Anterior cingulate cortex (tissue), 58 donors: ENCODE measurements around the gene RPL22L1.
"Not testable (repeated sequence)": the region's sequence is repeated elsewhere in the genome, so short reads cannot be mapped to it uniquely, and the experiment has no call there.

Experiments
- DNase-seq, 58 donors: peaks; one replicate each; lab custom pipeline; 2025; lab: John Stamatoyannopoulos, UW

The RPL22L1 gene

DNA sequence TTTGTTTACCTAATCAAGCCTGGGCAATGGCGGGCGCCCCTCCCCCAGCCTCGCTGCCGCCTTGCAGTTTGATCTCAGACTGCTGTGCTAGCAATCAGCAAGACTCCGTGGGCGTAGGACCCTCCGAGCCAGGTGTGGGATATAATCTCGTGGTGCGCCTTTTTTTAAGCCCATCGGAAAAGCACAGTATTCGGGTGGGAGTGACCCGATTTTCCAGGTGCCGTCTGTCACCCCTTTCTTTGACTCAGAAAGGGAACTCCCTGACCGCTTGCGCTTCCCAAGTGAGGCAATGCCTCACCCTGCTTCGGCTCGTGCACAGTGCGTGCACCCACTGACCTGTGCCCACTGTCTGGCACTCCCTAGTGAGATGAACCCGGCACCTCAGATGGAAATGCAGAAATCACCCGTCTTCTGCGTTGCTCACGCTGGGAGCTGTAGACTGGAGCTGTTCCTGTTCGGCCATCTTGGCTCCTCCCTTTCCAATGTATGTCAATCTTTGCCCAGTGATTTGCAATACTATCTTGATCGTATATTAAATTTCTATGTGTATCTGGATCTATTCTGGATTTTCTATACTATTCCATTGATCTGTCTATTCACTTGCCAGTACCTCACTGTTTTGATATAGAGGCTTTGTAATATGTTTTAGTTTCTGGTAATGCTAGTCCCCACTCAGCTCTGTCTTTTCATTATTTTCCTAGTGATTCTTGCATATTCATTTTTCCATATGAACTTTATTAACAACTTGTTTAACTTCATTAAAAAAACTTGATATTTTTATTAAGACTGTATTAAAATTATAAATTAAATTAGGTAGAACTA, 14.3 kb upstream of the RPL22L1 start:
- DNase-seq = not testable (repeated sequence)

DNA sequence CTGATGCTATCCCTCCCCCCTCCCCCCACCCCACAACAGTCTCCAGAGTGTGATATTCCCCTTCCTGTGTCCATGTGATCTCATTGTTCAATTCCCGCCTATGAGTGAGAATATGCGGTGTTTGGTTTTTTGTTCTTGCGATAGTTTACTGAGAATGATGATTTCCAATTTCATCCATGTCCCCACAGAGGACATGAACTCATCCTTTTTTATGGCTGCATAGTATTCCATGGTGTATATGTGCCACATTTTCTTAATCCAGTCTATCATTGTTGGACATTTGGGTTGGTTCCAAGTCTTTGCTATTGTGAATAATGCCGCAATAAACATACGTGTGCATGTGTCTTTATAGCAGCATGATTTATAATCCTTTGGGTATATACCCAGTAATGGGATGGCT, 8.7 kb upstream of the RPL22L1 start:
- not testable (repeated sequence) for DNase-seq

DNA sequence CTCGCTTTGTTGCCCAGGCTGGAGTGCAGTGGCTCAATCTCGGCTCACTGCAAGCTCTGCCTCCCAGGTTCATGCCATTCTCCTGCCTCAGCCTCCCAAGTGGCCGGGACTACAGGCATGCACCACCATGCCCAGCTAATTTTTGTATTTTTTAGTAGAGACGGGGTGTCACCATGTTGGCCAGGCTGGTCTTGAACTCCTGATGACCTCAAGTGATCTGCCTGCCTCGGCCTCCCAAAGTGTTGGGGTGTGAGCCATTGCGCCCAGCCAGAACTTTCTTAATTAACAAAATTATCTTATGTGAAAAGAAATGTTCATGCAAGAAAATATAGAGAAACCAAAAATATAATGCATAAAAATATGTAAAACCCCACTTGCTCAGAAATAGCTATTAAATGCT, 7.3 kb upstream of the RPL22L1 start:
- not testable (repeated sequence) for DNase-seq

DNA sequence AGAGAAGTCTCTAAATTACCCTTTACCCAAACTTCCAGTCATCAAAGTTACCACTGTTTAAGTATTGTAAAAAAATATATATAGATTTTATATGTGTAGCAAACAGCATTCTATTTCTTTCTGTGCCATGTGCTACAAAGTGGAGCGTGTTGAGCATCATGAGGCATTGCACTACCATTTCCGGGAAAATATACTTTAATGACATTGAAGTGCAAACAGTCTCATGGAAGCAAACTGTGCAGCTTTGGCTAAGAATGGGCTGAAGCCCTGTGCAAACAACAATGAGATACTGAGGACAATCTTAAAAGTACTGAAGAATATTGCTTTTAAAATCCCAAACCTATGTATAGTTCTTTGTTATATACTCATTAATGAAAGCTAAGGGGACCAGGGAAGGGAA, 6.5 kb upstream of the RPL22L1 start:
- DNase-seq = no peak

DNA sequence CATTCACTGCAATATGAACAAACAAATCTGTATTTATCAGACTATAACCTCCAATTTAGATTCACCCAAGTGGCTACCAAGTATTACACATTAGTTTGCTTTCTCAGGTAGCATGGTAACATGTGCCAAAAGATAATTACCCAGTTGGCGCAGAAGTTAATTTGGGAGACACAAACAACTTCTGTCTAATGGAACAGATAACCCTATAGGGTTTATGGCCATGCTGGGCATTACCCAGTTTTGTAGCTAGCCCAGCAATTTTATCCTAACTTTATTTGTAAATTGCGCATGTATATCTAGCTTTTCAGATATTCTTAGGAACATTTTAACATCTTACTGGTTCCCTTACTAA, 780 bp downstream of the RPL22L1 start:
- DNase-seq = no peak

DNA sequence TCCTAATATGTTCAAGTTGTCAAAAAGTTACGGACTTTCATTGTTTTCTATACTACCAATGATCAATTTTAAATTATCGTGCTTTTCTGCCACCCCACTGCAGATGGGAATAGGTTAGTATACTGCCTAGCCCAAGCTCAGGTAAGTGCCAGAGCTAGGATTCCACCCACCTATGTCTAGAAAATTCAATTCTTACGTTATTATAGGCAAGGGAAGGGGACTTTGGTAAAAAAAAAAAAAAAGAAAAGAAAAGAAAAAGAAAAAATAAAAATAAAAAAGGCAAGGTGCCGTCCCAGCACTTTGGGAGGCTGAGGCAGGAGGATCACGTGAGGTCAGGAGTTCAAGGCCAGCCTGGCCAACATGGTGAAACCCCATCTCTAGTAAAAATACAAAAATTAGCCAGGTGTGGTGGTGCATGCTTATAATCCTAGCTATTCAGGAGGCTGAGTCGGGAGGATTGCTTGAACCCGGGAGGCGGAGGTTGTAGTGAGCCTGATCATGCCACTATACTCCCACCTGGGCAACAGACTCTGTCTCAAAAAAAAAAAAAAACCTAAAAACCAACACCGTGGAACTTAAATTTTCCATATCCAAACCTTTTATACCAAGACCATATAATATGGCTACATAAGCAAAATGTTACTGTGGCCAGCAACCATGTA, 1.3 kb downstream of the RPL22L1 start:
- DNase-seq = no peak

DNA sequence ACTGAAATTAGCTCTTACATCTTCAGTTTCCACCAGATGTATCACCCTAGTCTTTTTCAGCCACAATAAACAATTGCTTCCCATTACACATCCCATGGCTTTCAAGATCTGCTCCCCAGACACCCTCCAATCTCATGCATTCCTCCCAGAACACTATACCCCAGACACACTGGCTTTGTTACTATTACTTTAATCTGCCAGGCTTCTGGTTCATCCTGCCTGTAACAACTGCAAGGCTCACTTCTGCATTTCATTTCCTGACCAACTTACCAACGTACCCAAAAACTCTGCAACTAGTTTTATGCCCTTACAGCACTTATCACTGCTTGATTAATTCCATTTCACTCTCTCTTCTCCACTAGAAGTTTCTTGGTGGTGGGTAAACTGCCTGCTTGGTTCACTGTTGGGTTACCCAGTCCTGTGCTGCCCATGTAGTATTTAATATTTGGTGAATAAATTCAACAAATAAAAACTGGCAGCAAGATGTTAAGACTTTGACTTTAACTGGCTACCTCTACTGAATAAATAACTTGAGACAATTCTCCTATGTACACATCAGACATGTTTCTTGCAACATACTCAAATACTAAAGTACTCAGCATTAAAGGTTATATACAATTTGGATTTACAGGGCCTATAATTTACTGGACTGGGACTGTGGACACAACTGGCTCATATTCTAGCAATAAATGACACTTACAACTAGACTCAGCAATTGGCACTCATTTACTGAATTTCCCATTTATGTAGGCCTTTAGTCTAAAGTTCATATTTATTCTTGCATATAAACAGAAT, 2.7 kb downstream of the RPL22L1 start:
- DNase-seq = no peak

DNA sequence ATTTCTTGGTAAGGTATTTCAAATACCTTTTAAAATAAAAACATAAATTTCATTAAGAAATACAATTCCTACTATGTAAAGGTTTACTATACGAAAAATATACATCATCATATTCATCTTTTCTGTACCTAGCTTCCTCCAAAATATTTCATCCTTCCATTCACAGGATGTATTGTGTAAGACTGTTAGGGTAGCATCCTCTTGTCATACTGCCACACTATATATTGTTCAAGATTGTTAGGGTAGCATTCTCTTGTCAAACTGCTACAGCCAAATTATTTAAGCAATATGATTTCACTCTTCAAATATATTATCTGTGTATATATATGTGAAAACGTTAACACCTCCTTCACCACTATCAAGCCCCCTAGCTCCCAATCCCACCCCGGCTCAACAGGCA, 3.5 kb downstream of the RPL22L1 start:
- no peak for DNase-seq

DNA sequence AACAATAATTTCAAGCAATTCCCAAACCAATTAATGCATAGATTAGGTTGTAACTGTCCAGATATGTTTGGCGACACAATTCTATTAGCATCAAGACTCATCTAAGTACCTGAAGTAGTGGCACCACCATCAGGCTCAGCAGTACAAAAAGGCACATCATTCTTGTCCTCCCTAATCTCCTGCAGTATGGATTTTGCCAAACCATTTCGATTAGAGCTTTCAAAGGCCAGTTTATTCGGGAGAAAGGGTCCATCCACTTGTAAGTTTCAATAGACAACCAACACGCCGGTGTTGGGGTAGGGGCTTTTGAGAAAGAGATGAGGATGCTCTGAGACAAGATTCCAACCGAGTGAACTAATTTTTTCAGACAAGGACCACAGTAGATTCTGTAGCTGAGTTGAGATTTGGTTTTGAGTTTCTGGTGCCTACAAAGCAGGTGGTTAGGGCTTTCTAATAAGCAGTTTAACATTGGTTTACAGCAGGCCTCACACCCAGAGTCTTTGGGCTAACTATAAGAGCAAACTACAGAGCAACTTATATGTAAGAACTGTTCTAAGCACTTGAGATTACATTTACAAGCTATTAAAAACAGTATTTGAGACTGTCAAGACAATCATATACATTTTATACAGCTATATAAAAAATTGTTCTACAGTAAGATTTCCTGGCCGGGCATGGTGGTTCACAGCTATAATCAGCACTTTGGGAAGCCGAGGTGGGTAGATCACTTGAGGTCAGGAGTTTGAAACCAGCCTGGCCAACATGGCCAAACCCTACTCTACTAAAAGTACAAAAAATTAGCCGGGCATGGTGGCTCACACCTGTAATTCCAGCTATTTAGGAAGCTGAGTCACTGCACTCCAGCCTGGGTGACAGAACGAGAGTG, 4.5 kb downstream of the RPL22L1 start:
- no peak for DNase-seq

DNA sequence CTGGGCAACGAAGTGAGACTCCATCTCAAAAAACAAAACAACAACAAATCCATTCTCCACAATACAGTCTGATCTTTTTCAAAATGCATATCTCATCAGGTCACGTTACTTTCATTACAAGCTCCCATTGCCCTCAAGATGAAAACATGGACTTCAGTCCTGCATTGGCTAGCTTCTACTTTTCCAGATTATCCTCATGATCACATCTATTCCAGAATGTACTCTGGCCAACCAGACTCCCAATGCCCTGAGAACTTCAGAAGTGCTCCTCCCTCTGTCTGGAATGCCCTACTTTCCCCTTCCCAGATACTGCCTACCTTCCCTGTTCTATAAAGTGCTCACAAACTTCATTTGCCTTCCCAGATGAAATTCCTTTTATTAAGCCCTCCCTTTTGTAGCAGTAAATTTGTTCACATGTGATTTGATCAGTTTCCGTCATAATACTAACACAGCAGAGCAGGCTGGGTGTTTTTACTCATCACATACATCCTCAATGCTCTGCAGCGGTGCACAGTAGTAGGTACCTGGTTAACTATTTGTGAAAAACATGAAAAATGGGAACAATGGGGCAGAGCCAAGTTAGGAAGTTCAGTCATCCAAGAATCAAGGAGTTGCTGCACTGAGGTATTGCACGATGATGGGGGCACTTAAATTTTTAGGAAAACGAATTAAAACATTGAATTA, 5.3 kb downstream of the RPL22L1 start:
- DNase-seq = no peak

DNA sequence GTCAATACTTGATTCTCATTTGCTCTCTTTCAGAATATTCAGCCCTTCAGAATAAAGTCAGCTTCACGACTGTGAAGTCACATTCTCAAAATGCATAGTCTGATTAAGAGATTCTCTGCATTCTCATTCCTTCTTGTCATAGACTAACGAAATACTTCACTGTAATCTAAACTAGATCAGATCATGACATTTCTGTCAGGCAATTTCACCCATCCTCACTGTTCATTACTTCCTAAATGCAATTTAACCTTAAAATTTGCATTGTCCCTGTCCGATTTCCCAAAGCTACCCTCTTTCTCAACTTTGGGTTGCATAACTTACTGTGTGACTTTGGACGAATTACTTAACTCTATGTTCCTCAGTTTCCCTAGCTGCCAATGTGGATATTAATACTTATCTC, 6.2 kb downstream of the RPL22L1 start:
- DNase-seq = no peak

DNA sequence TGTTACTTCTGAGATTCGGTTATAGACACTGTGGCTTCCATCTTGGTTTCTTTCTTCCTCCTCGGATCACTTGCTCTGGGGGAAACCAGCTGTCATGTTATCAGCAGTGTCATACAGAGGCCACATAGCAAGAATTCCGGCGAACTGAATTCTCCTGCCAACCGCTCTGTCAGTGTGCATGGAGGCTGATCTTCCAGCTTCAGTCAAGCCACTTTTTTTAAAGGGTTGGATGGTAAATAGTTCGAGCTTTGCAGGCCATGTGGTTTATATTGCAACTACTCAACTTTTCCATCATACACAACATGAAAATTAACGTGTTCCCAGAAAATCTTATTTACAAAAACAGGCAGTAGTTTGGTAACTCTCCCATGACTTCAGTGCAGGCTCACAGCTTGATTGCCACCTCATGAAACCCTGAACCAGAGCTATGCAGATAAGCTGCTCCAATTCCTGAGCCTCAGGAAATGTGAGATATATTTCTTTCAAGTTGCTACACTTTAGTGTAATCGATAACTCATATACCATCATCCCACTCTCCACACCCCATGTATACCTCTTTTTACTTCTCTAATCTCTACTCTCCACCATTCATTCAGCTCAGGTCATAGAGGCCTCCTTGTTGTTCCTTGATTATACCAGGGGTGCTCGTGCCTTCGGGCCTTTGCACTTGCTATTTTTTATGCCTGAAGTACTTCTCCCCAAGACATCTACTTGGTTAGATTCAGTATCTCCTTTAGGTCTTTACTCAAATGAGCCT, 7.2 kb downstream of the RPL22L1 start:
- no peak for DNase-seq

DNA sequence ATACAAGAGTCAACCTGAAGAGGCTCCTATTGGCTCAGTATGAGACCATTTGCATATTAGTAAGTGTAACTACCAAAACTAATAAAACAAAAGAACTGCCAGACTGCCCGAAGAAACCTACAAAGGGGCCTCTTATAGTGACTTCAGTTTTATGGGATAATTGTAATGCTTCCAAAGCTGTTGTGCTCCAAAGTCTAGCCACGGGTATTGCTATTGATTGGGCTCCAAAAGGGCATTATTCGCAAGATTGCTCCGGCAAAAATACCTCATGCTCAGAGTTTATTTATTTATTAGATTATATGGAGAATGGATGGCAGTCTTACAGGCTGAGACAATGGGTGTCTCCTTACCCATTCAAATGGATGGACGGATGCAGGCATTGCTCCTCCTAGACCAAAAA, 11.4 kb downstream of the RPL22L1 start:
- DNase-seq = no peak

DNA sequence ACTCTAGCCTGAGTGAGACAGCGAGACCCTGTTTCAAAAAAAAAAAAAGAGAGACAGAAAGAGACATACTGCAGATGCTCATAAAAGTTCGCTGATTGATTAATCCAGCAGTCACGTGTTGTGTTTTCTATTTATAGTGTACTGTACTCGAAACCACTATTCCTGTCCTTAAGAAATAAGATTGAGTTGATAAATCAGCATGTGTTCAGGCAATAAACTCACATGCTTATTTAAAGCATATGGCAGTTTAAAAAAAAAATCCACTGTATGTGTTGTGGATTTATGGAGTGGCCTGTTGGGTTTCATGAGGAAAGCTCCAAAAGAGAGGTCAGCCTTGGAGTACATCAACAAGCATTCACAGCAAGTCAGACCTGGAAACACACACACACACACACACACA, 17.7 kb downstream of the RPL22L1 start:
- no peak for DNase-seq

DNA sequence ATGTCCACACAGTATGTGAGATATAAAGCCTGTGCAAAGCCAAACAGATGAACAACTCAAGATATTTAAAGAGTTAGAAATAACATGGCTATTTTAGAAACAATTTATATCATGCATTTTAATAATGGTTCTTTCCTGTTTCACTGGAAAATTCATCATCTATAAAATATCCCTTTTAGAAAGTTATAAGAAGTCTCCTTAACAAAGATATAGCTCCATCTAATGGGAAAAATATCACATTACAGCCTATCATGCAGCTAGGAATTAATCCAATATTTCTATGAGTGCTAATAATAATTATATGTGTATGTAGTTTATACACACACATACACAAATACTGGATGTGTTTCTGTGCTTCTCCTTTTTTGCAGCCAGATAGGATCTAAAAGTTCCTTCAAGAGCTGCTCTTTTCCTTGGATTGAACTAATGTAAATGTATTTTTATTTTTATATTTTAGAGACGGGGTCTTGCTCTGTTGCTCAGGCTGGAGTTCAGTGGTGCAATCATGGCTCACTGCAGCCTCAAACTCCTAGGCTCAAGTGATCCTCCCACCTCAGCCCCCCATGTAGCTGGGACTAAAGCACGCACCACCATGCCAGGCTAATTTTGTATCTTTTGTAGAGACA, 21.6 kb downstream of the RPL22L1 start:
- DNase-seq = no peak

DNA sequence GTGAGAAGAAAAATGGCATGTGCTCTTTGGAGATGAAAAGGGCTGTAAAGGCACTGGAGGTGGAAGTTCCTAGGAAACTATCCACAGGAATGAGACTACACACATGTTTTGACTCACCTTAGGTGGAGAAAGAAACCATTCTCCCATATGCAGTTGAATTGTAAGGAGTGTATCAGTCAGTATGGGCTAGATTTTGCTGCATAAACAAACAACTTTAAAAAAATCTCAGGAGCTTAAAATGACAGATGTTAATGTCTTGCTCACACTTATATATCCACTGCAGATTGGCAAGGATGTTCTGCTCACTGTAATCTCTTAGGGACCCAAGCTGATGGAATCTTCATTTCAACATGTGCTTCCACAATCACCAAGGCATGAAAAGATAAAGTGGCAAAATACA, 25.6 kb downstream of the RPL22L1 start:
- DNase-seq = no peak

DNA sequence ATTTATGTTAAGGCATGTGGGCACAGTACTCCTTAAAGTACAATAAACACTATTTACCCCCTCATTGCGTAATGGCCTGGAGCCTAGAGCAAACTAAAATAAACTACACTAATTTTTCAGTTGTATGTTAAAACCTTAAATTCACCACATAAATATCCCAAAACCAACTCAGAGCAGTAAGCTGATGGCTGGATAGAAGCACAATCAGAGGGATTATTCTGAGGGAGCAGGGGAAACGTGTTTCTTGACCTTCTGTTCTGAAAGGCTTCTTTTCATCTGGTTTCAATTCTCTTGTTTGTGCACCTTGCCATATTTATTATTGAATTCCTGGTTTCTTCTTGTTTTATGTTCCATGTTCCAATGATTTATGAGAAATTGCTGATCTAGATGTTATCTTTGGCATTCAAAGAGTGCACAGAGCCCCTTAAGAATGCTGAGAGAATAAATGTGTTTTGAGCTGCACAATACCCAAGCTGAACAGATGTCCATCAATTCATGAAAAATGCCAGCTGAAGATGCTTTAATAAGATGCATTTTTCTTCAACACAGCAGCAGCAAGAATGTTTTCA, 29.6 kb downstream of the RPL22L1 start:
- peak in 1 of 58 donors; percentile 6 for DNase-seq

DNA sequence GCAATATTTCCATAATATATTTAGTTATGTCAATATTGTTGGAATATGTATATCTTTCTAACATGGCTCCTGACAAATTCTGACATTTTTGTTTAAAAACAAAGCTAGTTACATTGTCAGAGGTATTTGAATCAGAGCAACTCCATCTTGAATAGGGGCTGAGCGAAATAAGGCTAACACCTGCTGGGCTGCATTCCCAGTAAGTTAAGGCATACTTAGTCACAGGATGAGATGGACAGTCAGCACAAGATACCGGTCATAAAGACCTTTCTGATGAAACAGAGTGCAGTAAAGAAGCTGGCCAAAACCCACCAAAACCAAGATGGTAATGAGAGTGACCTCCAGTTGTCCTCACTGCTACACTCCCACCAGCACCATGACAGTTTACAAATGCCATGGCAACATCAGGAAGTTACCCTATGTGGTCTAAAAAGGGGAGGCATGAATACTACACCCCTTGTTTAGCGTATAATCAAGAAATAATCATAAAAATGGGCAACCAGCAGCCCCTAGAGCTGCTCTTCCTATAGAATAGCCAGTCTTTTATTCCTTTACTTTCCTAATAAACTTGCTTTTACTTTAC, 30.4 kb downstream of the RPL22L1 start:
- DNase-seq = no peak
